Skeletal muscle cell (primary cell): Measurements from ENCODE around the gene FOXO6.

Experiments
- DNase-seq: peaks from one replicate; pipeline ENCODE4 v3.0.0-alpha.2; 2010; ENCODE audit warnings: low read depth
- H3K4me3 ChIP-seq: 2 replicates; pipeline ENCODE4 v1.5.1; 2011; ENCODE audit warnings: low read depth, mild to moderate bottlenecking, control low read depth, low read length, moderate library complexity

Gene FOXO6

GRCh38 chr1:41349361-41350054 lies 11.7 kb upstream of the FOXO6 start:
- H3K4me3 ChIP-seq: no peak overlapping the region
- DNase-seq: no peak

GRCh38 chr1:41350055-41350378 lies 11.2 kb upstream of the FOXO6 start:
- DNase-seq: no peak
- no peak overlapping the region for H3K4me3 ChIP-seq

GRCh38 chr1:41351262-41352151 lies 9.7 kb upstream of the FOXO6 start:
- no peak overlapping the region for H3K4me3 ChIP-seq
- no peak for DNase-seq

- DNase-seq: peak; percentile 20
- no peak overlapping the region for H3K4me3 ChIP-seq
These were observed 7.5 kb upstream of the FOXO6 start for GRCh38 chr1:41353744-41354143.

- H3K4me3 ChIP-seq: no peak overlapping the region
- DNase-seq: no peak
These were observed 6.3 kb upstream of the FOXO6 start for GRCh38 chr1:41354956-41355355.

GRCh38 chr1:41355356-41355755 lies 5.9 kb upstream of the FOXO6 start:
- no peak for DNase-seq
- H3K4me3 ChIP-seq: no peak overlapping the region

- no peak overlapping the region for H3K4me3 ChIP-seq
- DNase-seq: no peak
These were observed 5.5 kb upstream of the FOXO6 start for GRCh38 chr1:41355761-41356160.

- no peak for DNase-seq
These were observed 4.5 kb upstream of the FOXO6 start for GRCh38 chr1:41356752-41357151.

GRCh38 chr1:41357451-41358101 lies 3.7 kb upstream of the FOXO6 start:
- DNase-seq: no peak
- no peak overlapping the region for H3K4me3 ChIP-seq

More at GRCh38 chr1:41356752-41357151, 4.5 kb upstream of the FOXO6 start:
- no peak overlapping the region for H3K4me3 ChIP-seq

- no peak overlapping the region for H3K4me3 ChIP-seq
- DNase-seq: no peak
These were observed 2.9 kb upstream of the FOXO6 start for GRCh38 chr1:41358131-41359021.

- no peak overlapping the region for H3K4me3 ChIP-seq
- DNase-seq: peak; percentile 13
These were observed 1.8 kb upstream of the FOXO6 start for GRCh38 chr1:41359211-41360073.

GRCh38 chr1:41360074-41360785 lies 1.0 kb upstream of the FOXO6 start:
- H3K4me3 ChIP-seq: no peak overlapping the region
- DNase-seq: no peak

GRCh38 chr1:41361495-41362356 lies 492 bp downstream of the FOXO6 start:
- DNase-seq: no peak
- peak overlapping the region; percentile 47 for H3K4me3 ChIP-seq

- DNase-seq: no peak
- peak overlapping the region; percentile 47 for H3K4me3 ChIP-seq
These were observed 1.1 kb downstream of the FOXO6 start for GRCh38 chr1:41362357-41362721.

GRCh38 chr1:41362749-41363590 lies 1.7 kb downstream of the FOXO6 start:
- peak overlapping the region; percentile 47 for H3K4me3 ChIP-seq
- no peak for DNase-seq

- H3K4me3 ChIP-seq: no peak overlapping the region
- DNase-seq: no peak
These were observed 2.5 kb downstream of the FOXO6 start for GRCh38 chr1:41363591-41364320.
